GM18508 (cell line): ENCODE measurements around the gene CETN1.
A peak's percentile ranks its signal among the peaks of the same experiment; 100 is the strongest.

Source experiments
- ATAC-seq: cut with Tn5 transposase; IDR thresholded peaks from one replicate; pipeline ENCODE4 v1.9.1; 2021; ENCODE audit warnings: moderate number of reproducible peaks; ENCODE audit not compliant: insufficient read depth, unreplicated experiment

CETN1 gene

DNA sequence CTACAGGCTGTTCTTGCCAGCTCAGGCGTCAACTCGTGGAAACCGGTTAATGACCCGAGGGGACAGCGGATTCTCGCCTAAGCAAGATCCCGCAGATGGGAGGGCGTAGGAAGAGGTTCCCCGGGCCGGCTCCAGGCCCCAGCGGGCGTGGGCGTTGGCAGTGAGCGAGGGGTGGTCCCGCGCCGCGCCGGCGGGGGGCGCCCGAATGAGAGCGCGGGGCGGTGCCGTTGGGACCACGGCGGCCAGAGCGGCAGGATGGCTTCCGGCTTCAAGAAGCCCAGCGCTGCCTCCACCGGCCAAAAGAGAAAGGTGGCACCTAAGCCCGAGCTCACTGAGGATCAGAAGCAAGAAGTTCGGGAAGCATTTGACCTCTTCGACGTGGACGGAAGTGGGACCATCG is at the start of gene CETN1:
Gene CETN1, plus strand, starts transcription at position 227 of the 400 bp plus-strand sequence. Its CDS starts 29 bp downstream, at position 256.
- no peak for ATAC-seq

DNA sequence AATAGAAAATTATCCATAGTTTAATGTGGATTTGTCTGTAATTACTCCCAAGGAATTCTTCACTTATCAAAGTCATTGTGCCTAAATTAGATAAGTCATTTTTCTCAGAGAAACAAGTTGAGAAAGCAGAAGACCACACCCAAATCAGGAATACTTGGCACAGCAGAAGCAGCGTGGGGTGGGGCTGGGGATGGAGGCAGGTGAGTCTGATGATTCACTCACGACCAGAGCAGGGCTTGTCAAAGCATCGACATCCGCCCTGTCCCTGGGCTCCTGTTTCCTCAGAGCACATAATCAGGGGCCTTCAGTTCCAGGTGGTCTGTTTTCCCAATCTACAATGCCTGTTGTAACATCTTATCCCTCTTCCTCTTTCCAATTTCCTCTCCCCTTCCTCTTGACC is 48.2 kb upstream of the CETN1 start:
- no peak for ATAC-seq

GRCh38 chr18:532632-533031 is 47.5 kb upstream of the CETN1 start:
- ATAC-seq, result no peak

DNA sequence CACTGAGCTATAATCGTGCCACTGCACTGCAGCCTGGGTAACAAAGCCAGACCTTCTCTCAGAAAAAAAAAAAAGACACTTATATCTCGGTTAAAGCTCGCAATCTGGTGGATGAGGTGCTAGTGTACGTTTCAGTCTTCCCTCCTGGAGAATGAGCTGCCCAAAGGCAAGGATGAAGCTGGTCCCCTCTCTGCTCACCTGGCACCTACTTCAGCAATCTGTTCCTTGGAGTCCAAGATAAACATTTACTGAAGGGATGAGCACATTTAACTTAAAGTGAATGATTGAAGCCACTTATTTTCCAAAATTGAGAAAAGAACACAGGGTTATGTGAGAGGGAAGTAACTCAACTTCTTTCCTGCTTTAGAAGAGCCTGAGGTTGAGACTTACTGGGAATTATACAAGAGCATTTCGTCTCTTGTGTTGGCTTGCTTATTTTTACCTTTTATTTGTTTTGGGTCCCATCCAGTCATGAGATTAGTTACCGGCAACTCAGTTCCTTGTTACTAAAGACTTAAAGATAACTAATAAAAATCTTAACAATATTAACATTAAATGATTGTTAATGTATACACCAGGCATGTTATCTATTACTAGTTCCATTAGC is 46.1 kb upstream of the CETN1 start:
- no peak for ATAC-seq

GRCh38 chr18:543447-544078 is 36.6 kb upstream of the CETN1 start:
- ATAC-seq, result no peak

GRCh38 chr18:549967-550366 is 30.2 kb upstream of the CETN1 start:
- no peak for ATAC-seq

GRCh38 chr18:551404-552061 is 28.6 kb upstream of the CETN1 start:
- ATAC-seq, result peak; percentile 43

GRCh38 chr18:555705-556457 is 24.3 kb upstream of the CETN1 start:
- ATAC-seq, result no peak

- no peak for ATAC-seq
Measured at GRCh38 chr18:564708-565561, 15.2 kb upstream of the CETN1 start.

GRCh38 chr18:565562-566061 is 14.6 kb upstream of the CETN1 start:
- ATAC-seq, result no peak

GRCh38 chr18:567122-567521 is 13.1 kb upstream of the CETN1 start:
- no peak for ATAC-seq

GRCh38 chr18:568731-569130 is 11.4 kb upstream of the CETN1 start:
- no peak for ATAC-seq

DNA sequence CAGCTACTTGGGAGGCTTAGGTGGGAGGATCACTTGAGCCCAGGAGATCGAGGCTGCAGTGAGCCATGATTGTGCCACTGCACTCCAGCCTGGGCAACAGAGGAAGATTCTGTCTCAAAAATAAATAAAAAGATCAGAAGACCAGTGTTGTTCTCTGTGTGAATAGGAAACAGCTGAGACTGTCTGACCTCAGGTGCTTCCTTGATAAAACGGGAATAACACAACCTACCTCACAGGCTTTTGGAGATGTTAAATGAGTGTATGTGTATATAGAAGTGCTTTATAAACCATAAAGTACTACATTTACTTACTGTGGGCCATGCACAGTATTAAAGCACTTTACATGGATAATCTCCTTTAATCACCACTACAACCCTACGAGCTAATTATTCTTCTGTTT is 9.9 kb upstream of the CETN1 start:
- no peak for ATAC-seq

DNA sequence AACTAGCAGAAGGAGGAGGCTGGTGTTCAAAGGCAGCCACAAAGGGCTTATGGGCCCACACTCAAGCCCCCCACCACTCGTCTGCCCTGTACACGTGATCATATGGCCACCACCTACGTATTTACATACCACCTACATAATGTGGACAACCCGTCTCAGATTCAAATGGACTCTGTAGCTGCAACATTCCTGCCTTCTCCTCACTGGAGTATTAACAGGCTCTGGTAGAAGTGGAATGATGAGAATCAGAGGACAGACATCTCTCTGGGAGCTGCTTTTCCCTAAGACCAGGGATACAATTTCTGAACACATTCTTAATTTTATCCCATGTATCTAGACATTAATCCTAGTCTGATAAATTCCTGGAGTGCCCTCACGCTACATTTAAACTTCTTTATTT is 9.5 kb upstream of the CETN1 start:
- no peak for ATAC-seq

DNA sequence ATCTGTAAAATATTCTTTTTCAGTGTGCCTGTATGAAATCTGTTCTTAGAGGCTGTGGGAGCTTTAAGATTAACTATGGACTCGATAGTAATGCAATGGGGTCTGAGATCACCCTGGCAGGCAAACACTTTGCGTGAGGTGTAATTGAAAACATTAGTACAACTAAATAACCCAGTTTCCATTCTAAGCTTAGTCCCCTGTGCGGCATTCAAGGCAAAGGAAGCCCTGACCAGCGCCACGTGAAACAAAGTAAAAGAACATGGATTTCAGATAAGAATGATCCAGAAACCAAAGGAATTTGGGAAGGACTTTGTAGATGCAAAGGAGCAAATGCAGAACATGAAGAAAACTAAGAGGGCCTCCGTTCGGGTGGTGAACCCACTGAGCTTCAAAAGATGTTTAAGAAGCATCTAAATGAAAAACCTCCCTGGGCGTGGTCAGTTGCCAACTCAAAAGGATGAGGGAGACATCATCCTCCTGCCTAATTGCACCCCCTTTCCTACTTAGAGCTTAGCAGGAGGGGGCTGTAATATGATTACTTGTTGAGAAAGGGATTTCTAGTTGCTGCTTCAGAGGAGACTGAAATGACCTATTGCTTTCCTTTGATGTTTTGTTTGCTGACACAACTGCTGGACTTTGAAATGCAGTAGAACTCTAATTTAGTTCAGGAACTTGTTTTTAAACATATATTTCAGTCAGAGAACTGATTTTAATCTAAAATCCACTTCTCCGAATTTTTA is 7.9 kb upstream of the CETN1 start:
- no peak for ATAC-seq

DNA sequence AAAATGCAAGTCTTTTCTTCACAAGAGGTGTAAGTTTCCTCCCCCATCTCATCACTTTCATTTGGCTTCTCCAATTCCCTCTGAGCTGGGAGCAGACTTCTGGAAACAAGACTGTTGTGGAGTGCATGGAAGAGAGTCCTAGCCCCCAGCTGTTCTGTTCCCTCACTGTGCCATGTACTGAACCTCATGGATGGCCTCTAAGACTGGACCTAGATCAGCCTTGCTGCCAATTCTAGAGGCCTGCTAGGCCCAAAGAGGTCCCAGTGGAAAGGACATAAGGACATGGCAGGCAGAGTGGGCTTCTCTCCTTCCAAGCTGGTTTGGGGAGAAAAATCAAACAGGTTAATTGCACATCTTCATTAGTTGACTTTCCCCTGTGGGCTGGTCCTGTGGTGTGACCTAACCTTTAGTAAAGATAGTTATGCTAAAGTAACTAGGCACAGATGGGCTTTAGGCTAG is 7.3 kb upstream of the CETN1 start:
- ATAC-seq, result no peak

DNA sequence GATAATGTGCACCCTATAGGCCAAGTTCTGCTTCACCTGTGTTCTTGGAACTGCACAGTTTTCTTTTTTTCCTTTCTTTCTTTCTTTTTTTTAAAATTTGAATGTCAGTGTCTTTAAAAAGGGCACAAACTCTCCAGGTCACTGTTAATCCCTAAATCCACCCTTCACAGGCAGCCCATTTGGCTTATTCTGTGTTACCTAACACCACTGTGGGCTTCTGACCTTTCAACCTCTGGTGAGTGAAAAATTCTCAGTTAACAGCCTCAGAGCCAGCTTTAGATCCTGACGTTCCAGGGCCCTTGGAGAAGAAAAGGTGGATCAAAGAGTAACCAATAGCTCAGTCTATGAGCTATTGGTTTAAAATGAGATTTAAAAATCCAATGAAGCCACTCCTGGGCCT is 6.8 kb upstream of the CETN1 start:
- no peak for ATAC-seq

- ATAC-seq, result no peak
Measured at GRCh38 chr18:574149-574860, 5.9 kb upstream of the CETN1 start.
